MM.1S (cell line): ENCODE data around the gene MARF1.

Experiments
- EZH2 ChIP-seq: fragments of 300-600 bp; sonication (generic); optimal IDR thresholded peaks from 2 replicates; pipeline ENCODE3; 2017; ENCODE audit warnings: low read depth, mild to moderate bottlenecking, antibody characterized with exemption, low read length, mixed read lengths
- EZH2phosphoT487 ChIP-seq: fragments of 300-600 bp; sonication (generic); IDR thresholded peaks from 2 replicates; pipeline ENCODE4 v1.6.1; 2018; ENCODE audit warnings: antibody characterized with exemption, low read length
- TF ChIP-seq, protein P1 (sequence below): fragments of 300-600 bp; sonication (generic); IDR thresholded peaks from 2 replicates; pipeline ENCODE4 v1.5.1; 2016; ENCODE audit warnings: antibody characterized with exemption, low read length, mixed read lengths

DNA sequence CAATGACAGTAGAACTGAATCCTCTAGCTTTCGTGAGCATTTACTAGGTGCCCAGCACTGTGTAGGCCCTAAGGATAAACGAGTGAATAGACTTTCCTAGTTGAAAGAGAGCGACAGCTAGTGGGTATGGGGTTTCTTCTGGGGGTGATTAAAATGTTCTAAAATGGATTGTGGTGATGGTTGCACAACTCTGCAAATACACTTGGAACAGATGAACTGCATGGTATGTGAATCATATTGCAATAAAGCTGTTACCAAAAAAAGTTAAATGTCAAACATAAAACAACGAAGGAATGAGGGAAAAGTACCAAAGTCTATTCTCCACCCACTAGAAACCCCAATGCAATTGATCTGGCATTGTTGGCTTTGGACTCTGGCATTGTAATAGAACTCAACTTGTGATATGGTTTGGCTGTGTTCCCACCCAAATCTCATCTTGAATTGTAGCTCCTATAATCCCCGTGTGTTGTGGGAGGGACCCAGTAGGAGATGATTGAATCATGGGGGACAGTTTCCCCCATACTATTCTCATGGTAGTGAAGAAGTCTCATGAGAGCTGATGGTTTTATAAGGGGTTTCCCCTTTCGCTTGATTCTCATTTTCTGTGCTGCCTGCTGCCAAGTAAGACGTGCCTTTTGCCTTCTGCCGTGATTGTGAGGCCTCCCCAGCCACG lies 70.5 kb downstream of the MARF1 start:
- TF ChIP-seq, protein P1, sequence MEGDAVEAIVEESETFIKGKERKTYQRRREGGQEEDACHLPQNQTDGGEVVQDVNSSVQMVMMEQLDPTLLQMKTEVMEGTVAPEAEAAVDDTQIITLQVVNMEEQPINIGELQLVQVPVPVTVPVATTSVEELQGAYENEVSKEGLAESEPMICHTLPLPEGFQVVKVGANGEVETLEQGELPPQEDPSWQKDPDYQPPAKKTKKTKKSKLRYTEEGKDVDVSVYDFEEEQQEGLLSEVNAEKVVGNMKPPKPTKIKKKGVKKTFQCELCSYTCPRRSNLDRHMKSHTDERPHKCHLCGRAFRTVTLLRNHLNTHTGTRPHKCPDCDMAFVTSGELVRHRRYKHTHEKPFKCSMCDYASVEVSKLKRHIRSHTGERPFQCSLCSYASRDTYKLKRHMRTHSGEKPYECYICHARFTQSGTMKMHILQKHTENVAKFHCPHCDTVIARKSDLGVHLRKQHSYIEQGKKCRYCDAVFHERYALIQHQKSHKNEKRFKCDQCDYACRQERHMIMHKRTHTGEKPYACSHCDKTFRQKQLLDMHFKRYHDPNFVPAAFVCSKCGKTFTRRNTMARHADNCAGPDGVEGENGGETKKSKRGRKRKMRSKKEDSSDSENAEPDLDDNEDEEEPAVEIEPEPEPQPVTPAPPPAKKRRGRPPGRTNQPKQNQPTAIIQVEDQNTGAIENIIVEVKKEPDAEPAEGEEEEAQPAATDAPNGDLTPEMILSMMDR = no peak
- TF ChIP-seq EZH2phosphoT487 (no peak), EZH2 (no peak)
